Measurements from ENCODE around the gene PARN.

PARN gene

GRCh38 chr16:14486520-14487303 lies 143.3 kb downstream of the PARN start:
- no peak for TF ChIP-seq PPARA (CRISPR knock-in tag; IDR thresholded peaks at IDR 0.05; ENCODE audit: borderline replicate concordance)
- no peak for TF ChIP-seq ZNF8 (CRISPR knock-in tag; IDR thresholded peaks at IDR 0.05)
- no peak for TF ChIP-seq OSR1 (CRISPR knock-in tag; IDR thresholded peaks at IDR 0.05)
- TF ChIP-seq ARNTL (CRISPR knock-in tag; IDR thresholded peaks at IDR 0.05; ENCODE audit: borderline replicate concordance, low read depth) = no peak
- peak; percentile 62; the same call in 1 of the 2 replicates for TF ChIP-seq TCF4 (CRISPR knock-in tag; IDR thresholded peaks at IDR 0.05; ENCODE audit: borderline replicate concordance)
- no peak for TF ChIP-seq ZFP30 (CRISPR knock-in tag; IDR thresholded peaks at IDR 0.05)
- TF ChIP-seq ZC3H10 (CRISPR knock-in tag; IDR thresholded peaks at IDR 0.05) = no peak
- TF ChIP-seq SNAI2 (CRISPR knock-in tag; IDR thresholded peaks at IDR 0.05) = no peak
- TF ChIP-seq, protein P1, sequence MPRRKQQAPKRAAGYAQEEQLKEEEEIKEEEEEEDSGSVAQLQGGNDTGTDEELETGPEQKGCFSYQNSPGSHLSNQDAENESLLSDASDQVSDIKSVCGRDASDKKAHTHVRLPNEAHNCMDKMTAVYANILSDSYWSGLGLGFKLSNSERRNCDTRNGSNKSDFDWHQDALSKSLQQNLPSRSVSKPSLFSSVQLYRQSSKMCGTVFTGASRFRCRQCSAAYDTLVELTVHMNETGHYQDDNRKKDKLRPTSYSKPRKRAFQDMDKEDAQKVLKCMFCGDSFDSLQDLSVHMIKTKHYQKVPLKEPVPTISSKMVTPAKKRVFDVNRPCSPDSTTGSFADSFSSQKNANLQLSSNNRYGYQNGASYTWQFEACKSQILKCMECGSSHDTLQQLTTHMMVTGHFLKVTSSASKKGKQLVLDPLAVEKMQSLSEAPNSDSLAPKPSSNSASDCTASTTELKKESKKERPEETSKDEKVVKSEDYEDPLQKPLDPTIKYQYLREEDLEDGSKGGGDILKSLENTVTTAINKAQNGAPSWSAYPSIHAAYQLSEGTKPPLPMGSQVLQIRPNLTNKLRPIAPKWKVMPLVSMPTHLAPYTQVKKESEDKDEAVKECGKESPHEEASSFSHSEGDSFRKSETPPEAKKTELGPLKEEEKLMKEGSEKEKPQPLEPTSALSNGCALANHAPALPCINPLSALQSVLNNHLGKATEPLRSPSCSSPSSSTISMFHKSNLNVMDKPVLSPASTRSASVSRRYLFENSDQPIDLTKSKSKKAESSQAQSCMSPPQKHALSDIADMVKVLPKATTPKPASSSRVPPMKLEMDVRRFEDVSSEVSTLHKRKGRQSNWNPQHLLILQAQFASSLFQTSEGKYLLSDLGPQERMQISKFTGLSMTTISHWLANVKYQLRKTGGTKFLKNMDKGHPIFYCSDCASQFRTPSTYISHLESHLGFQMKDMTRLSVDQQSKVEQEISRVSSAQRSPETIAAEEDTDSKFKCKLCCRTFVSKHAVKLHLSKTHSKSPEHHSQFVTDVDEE (CRISPR knock-in tag; IDR thresholded peaks at IDR 0.05) = peak; percentile 21; the same call in 1 of the 2 replicates
- TF ChIP-seq, protein P2, sequence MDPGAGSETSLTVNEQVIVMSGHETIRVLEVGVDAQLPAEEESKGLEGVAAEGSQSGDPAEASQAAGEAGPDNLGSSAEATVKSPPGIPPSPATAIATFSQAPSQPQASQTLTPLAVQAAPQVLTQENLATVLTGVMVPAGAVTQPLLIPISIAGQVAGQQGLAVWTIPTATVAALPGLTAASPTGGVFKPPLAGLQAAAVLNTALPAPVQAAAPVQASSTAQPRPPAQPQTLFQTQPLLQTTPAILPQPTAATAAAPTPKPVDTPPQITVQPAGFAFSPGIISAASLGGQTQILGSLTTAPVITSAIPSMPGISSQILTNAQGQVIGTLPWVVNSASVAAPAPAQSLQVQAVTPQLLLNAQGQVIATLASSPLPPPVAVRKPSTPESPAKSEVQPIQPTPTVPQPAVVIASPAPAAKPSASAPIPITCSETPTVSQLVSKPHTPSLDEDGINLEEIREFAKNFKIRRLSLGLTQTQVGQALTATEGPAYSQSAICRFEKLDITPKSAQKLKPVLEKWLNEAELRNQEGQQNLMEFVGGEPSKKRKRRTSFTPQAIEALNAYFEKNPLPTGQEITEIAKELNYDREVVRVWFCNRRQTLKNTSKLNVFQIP (CRISPR knock-in tag; IDR thresholded peaks at IDR 0.05; ENCODE audit: borderline replicate concordance, low read depth) = no peak
- no peak for TF ChIP-seq ZNF565 (CRISPR knock-in tag; conservative IDR thresholded peaks at IDR 0.05; ENCODE audit: low read depth)
- TF ChIP-seq TOX (CRISPR knock-in tag; IDR thresholded peaks at IDR 0.05; ENCODE audit: borderline replicate concordance) = no peak
- peak; percentile 70 for TF ChIP-seq ISL1 (CRISPR knock-in tag; IDR thresholded peaks at IDR 0.05)
- TF ChIP-seq, protein P3, sequence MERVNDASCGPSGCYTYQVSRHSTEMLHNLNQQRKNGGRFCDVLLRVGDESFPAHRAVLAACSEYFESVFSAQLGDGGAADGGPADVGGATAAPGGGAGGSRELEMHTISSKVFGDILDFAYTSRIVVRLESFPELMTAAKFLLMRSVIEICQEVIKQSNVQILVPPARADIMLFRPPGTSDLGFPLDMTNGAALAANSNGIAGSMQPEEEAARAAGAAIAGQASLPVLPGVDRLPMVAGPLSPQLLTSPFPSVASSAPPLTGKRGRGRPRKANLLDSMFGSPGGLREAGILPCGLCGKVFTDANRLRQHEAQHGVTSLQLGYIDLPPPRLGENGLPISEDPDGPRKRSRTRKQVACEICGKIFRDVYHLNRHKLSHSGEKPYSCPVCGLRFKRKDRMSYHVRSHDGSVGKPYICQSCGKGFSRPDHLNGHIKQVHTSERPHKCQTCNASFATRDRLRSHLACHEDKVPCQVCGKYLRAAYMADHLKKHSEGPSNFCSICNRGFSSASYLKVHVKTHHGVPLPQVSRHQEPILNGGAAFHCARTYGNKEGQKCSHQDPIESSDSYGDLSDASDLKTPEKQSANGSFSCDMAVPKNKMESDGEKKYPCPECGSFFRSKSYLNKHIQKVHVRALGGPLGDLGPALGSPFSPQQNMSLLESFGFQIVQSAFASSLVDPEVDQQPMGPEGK (CRISPR knock-in tag; IDR thresholded peaks at IDR 0.05; ENCODE audit: borderline replicate concordance) = no peak
- TF ChIP-seq ZNF70 (CRISPR knock-in tag; IDR thresholded peaks at IDR 0.05) = no peak
- TF ChIP-seq, protein P4, sequence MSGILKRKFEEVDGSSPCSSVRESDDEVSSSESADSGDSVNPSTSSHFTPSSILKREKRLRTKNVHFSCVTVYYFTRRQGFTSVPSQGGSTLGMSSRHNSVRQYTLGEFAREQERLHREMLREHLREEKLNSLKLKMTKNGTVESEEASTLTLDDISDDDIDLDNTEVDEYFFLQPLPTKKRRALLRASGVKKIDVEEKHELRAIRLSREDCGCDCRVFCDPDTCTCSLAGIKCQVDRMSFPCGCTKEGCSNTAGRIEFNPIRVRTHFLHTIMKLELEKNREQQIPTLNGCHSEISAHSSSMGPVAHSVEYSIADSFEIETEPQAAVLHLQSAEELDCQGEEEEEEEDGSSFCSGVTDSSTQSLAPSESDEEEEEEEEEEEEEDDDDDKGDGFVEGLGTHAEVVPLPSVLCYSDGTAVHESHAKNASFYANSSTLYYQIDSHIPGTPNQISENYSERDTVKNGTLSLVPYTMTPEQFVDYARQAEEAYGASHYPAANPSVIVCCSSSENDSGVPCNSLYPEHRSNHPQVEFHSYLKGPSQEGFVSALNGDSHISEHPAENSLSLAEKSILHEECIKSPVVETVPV (CRISPR knock-in tag; IDR thresholded peaks at IDR 0.05) = no peak
- no peak for TF ChIP-seq RARB (CRISPR knock-in tag; IDR thresholded peaks at IDR 0.05)
- peak; percentile 91 for ATAC-seq

DNA sequence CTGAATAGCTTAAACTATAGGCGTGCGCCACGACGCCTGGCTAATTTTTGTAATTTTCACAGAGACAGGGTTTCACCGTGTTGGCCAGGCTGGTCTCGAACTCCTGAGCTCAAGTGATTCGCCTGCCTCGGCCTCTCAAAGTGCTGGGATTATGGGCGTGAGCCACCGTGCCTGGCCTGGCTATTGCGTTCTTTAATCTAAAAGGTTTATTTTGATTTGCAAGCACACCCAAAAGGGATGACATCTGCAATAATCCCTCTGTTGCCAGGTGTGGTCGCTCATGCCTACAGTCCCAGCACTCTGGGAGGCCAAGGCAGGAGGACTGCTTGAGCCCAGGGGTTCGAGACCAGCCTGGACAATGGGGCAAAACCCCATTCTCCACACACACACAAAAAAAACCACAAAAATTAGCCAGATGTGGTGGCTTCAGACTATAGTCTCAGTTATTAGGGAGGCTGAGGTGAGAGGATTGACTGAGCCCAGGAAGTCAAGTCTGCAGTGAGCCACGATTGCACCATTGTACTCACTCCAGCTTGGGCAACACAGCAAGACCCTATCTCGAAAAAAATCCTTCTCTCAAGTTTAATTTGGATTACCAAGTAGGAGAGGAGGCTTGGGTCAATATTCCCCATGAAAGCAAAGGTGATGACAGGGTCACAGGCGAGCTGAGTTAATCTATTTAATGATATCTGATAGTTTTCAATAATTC lies 144.1 kb downstream of the PARN start:
- TF ChIP-seq, protein P3 (CRISPR knock-in tag; IDR thresholded peaks at IDR 0.05; ENCODE audit: borderline replicate concordance) = no peak
- TF ChIP-seq BACH2 (CRISPR knock-in tag; IDR thresholded peaks at IDR 0.05; ENCODE audit: borderline replicate concordance) = no peak
- TF ChIP-seq TOX (CRISPR knock-in tag; IDR thresholded peaks at IDR 0.05; ENCODE audit: borderline replicate concordance) = no peak
- no peak for TF ChIP-seq ZNF70 (CRISPR knock-in tag; IDR thresholded peaks at IDR 0.05)
- TF ChIP-seq CSDC2 (CRISPR knock-in tag; IDR thresholded peaks at IDR 0.05) = no peak
- no peak for ATAC-seq

All from SK-N-SH treated with all-trans-retinoic acid at 6 μM for 48 hours (cell line).